GM18511 (cell line): ENCODE data around the gene KCNK1.
"Not testable (repeated sequence)": the region's sequence is repeated elsewhere in the genome, so short reads cannot be mapped to it uniquely, and the experiment has no call there.

Experiments
- ATAC-seq: cut with Tn5 transposase; IDR thresholded peaks from one replicate; pipeline ENCODE4 v1.9.1; 2021; ENCODE audit warnings: mild to moderate bottlenecking, moderate library complexity; ENCODE audit not compliant: unreplicated experiment

The KCNK1 gene

GRCh38 chr1:233607252-233608119, 6.4 kb upstream of the KCNK1 start:
- peak; percentile 71 for ATAC-seq

- no peak for ATAC-seq
Observed at GRCh38 chr1:233608988-233609387, 4.9 kb upstream of the KCNK1 start.

GRCh38 chr1:233609926-233610325, 4.0 kb upstream of the KCNK1 start:
- no peak for ATAC-seq

- ATAC-seq, result no peak
Observed at GRCh38 chr1:233610628-233611027, 3.3 kb upstream of the KCNK1 start.

- not testable (repeated sequence) for ATAC-seq
Observed at GRCh38 chr1:233611363-233611762, 2.5 kb upstream of the KCNK1 start.

GRCh38 chr1:233614173-233614742, 352 bp downstream of the KCNK1 start:
- ATAC-seq, result peak; percentile 60

GRCh38 chr1:233614743-233615521, 1.0 kb downstream of the KCNK1 start:
- ATAC-seq, result peak; percentile 63

- no peak for ATAC-seq
Observed at GRCh38 chr1:233615571-233615970, 1.7 kb downstream of the KCNK1 start.

GRCh38 chr1:233617025-233617424, 3.1 kb downstream of the KCNK1 start:
- ATAC-seq, result no peak

GRCh38 chr1:233619414-233619813, 5.5 kb downstream of the KCNK1 start:
- ATAC-seq, result not testable (repeated sequence)

- no peak for ATAC-seq
Observed at GRCh38 chr1:233620065-233620464, 6.2 kb downstream of the KCNK1 start.

- no peak for ATAC-seq
Observed at GRCh38 chr1:233621923-233622322, 8.0 kb downstream of the KCNK1 start.

GRCh38 chr1:233624289-233624688, 10.4 kb downstream of the KCNK1 start:
- no peak for ATAC-seq

- no peak for ATAC-seq
Observed at GRCh38 chr1:233625087-233625486, 11.2 kb downstream of the KCNK1 start.

GRCh38 chr1:233625510-233625981, 11.6 kb downstream of the KCNK1 start:
- ATAC-seq, result no peak

GRCh38 chr1:233627376-233627775, 13.5 kb downstream of the KCNK1 start:
- ATAC-seq, result no peak

GRCh38 chr1:233627823-233628222, 13.9 kb downstream of the KCNK1 start:
- no peak for ATAC-seq

- ATAC-seq, result no peak
Observed at GRCh38 chr1:233629305-233629935, 15.5 kb downstream of the KCNK1 start.

GRCh38 chr1:233631810-233632405, 18.0 kb downstream of the KCNK1 start:
- no peak for ATAC-seq

- no peak for ATAC-seq
Observed at GRCh38 chr1:233632436-233632835, 18.5 kb downstream of the KCNK1 start.
